ENCODE measurements around the gene NCKAP5.
"Not testable (repeated sequence)": the region's sequence is repeated elsewhere in the genome, so short reads cannot be mapped to it uniquely, and the experiment has no call there.

Gene NCKAP5

DNA sequence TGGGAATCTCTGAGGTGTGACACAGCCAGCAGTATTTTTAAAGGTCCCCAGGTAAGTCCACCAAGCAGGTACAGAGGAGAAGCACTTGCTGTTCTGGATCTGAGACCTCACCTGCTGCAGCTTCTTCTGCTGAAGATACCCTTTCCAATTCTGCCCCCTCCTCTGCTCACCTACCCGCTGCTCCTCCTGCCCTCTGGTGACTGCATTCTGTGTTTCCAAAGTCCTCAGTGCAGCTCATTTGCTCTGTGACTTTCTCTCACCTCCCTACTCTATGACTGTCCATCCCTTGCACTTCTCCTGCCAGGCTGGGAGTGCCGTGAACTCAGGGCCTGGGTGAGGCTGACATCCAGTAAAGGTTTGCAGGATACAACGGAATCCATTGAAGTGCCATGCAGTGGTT is 693.1 kb downstream of the NCKAP5 start:
- DNase-seq (ENCODE audit: low read depth), result no peak

DNA sequence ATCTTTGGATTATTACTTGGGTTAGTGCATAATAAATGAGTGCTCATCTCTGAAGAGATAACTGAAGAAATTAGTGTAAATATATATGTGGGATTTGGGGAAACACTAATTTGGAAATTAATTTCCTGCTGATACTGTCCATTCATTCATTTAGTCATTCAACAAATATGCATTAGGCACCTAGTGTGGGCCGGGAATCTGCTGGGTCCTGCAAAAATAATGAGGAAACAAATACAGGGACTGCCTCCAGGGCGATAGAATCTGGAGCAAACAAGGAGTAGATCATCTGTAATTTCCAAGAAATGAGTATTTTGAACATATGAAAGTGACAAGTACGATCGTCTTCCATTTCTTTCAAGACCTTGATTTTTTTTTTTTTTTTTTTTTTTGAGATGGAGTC is 694.5 kb downstream of the NCKAP5 start:
- DNase-seq (ENCODE audit: low read depth), result no peak

DNA sequence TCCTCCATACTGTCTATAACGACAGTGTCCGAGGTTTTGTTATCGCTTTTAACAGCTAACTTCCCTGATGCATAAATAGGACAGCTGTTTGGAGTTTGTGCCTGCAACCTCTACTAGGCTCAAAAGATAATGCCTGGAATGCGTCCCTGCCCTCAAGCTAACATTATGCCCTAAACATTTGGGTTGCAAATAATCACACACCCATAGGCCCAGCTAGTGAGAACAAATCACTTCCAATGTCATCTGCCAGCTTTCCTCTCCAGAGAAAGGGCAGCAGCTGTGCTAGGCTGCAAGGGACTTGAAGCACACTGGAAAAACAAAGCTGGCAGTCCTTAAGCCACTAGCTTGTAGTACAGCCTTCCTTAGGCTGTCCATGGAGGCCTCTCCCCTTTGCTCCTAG is 696.4 kb downstream of the NCKAP5 start:
- no peak for DNase-seq (ENCODE audit: low read depth)

DNA sequence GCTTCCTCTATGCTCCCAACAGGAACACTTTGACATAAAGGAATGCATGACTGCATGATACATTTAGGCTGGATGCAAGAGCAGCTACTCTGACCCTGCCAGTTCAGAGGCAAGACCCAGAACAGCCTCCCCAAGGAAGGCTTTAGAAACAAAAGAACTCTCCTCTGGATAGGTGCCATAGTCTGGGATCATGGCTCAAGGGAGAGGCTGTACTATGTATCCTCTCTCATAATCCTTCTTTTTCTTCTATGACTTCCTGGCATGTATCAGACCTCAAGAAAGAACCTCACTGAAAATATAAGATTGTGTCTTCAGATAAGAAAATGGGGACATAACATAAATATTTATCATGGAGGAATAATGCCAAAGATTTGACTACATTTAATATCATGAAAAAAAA is 704.3 kb downstream of the NCKAP5 start:
- no peak for DNase-seq (ENCODE audit: low read depth)

DNA sequence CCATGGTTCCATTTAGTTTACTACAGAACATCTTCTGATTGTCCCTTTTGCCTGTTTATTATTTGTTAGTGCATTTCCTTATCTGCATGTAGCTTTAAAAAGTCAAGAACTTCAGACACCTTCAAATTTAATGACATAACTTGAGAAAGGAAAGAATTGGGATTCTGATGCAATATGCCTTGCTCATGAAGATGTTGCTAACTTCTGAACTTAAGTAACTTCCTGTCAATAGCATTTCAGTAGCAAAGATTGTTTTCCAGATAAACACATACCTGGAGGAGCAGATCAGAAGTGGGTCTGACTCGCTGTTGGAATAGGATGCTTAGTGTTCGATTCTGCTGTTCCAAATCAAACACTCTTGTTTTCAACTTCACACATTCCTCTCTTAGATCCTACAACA is 708.0 kb downstream of the NCKAP5 start:
- DNase-seq (ENCODE audit: low read depth), result no peak

DNA sequence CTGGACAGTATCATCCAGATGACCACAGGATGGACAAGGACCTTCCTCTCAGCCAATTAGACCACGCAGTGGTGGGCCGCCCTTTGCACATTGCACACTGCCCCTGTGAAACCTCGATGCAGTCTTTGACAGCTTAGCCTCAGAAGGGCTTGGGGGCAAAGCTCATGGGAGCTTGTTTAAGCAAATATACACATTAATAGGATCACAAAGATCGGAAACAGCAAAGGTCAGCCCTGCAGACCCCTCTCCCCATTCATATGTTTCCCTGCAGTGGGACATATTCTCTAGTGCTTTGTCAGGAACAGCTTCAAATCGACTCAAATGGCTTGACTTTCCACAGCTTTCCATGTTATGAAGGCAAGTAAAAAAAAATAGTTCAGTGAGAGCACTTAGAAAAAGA is 708.7 kb downstream of the NCKAP5 start:
- no peak for DNase-seq (ENCODE audit: low read depth)

DNA sequence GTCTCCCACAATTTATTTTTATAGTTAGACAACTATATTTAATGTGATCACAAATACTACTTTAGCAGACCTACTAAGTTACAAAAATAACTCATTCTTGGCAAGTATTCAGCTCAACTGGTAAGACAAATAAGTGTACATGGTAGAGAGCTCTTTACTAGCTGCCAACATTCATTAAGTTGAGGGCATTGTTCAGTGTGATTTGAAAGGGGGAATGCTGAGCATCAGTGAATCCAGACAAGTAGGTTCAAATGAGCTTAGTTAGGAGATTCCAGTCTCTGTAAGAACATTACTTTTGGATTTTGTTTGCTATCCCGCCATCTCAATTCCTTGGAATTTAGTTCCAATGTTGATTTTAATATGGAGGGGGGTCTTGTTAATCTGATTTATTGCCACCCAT is 710.9 kb downstream of the NCKAP5 start:
- no peak for DNase-seq (ENCODE audit: low read depth)

DNA sequence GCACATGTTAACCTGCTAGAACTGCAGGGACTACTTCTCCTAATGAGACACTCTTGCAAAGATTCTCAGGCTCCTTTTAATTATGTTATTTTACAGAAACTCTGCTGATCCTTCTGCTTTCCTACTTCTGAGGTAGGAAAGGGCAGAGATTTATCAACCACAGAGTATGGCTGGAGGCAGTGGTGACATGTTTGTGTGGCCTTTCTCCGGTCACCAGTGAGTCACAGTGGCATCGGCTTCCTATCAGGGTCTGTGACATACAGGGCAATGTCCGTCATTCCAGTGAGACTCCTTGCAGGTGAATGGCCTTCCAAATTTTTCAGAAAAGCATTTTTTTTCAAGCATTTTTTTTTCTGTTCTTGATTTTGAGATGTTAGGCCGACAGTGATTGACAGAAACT is 717.6 kb downstream of the NCKAP5 start:
- no peak for DNase-seq (ENCODE audit: low read depth)

DNA sequence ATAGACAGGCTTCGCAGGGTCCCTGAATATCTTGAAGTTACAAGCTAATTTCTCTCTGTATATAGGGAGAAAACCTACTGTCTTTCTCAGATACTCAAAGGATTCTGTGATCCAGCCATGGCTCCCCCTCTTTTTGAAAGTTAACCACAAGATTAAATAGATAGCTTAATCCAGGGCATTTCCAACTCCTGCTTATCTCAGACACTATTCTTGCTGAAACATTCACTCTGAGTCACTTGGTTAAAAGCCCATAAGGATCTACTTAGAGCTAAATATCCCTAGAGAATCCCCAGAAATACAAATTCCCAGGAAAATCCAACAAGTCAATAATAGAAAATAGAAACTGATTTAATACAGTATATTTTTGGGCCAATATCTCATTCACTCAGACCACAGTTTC is 719.1 kb downstream of the NCKAP5 start:
- no peak for DNase-seq (ENCODE audit: low read depth)

DNA sequence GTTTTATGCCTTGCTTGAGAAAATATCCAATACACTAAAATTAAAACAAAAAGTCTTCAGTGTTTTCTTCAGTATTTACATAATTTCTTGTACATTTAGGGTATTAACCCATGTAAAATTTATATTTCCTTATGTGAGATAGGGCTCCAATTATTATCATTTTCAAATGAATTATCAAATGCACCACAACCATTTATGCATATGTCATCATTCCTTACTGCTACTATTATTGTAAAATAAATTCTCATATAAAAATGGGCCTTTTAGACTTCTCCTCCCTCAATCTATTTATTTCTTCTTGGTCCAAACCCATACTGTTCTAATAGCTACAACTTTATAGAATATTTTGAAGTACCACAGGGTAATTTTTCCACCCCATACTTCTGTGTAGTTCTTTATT is 722.9 kb downstream of the NCKAP5 start:
- DNase-seq (ENCODE audit: low read depth), result no peak

DNA sequence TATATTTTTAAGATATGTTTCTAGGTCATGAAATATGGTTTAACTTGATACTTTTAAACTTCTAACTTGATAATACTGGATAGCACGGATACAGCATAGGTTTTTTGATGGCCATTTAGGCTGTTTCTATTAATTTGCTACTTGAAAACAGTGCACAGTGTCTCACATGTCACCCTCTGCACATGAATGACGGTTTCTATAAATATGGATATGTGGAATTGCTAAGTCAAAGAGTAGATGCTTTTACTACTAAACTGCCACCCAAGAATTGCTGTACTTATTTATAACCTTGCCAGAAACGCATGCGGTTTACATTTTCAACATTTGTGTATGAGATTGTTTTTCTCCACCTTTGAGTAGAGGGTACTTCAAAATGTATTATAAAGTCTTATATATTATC is 723.7 kb downstream of the NCKAP5 start:
- DNase-seq (ENCODE audit: low read depth), result no peak

DNA sequence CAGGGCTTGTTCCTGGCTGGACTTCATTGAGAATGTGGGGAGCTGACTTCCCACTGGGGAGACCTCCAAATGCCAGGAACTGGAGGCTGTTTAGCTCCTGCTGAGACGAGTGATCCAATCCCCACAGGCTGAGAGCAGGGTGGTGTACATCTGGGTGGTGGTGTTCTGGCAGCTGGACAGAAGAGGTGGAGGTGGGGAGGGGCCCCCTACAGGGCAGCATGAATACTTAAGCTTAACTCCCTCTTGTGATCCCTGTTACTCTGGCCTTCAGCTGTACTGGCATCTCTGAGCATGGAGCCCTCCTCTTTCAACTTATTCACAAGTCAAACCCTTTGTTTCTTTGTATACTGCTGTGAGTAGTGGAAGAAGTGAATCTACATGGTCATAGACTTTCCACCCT is 730.5 kb downstream of the NCKAP5 start:
- no peak for DNase-seq (ENCODE audit: low read depth)

DNA sequence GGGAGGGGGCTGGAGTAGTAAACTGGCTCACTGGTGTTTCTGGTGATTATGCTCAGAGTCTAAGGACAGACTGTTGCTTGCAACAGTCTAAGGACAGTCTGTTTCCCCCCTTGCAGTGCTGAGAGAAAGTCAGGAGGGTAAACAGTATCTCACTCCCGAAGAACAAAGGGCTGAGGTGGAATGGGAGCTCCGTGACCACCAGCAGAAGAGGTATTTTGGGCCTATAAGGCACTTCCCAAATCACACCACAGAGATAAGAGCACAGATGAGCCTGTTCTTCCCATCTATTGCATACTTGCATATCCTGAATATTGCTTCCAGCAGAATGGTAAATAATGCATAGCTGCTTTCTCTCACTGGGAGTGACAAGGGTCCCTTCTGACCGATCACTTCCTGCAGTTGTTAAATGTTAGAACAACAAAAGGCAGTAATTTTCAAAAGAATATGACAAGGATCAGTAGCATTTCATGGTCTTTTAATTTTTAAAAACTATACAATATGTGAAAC is 737.9 kb downstream of the NCKAP5 start:
- DNase-seq (ENCODE audit: low read depth), result no peak

DNA sequence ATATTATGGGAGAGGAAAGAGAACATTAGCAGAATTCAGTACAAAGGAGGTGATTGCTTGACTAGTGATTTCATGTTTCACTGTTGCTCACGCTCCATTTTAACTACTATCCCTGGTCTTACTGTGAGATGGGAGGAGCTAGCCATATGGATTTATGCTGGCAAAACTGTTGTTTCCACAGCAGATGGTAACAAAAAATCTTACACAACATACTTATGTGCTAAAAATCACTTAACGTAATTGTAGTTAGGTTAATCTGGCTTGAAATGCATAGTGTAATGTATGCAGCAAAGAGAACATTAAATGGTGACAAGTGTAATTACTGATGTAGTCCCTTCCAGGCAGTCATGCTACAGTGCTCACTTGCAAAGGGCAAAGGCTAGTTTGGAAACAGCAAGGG is 742.7 kb downstream of the NCKAP5 start:
- no peak for DNase-seq (ENCODE audit: low read depth)

DNA sequence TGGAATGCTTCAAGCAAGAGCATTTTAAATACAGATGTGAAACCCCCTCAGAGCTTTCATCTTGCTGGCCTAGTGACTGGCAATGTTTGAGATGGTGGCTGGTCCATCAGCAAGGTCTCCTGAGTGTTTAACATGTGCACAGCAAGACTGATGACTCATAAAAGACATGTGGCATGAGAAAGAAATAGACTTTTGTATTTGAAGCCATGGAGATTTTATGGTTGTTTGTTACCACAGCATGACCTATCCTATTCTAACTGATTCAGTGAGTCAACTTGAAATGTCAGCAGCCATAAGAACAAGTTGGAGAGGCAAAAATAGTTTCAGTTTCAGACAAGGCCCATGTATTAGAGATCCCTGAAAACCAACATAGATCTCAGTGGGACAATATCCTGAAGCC is 743.5 kb downstream of the NCKAP5 start:
- DNase-seq (ENCODE audit: low read depth), result no peak

DNA sequence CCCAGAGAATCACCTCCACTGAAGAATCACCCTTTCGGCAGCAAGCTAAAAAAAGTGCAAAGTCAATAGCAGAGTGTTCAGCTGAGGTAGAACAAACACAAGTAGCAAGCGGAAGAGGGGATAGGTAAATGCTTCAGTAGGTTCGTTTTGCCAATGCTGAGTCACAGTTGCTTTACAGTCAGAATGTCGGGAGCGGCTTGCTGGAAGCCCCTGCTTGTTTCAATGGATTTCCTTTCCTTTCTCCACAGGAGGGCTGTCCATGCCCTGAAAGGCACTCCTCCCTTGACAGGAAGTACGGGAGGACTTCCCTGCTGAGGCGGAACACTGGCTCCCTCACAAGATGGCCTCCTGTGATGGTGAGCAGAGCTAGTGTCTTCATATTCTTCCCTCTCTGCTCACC is 752.0 kb downstream of the NCKAP5 start:
- no peak for DNase-seq (ENCODE audit: low read depth)

DNA sequence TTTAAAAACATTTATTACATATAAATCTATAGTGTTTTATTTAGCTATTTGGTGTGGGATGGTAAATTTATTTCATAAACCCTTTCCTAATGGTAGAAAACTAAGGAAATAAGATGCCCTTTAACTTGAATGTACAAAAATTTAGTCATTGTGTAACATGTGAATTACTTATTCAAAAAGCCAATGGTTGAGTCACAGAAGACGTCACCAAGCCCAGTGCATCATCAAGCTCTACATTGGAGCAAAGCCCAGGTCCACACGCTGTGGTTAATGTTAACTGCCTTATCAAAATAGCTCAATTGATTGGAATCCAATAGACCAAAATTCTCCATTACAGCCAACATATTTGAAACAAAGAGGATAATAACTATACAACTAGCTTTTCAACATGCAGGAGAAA is 752.7 kb downstream of the NCKAP5 start:
- DNase-seq (ENCODE audit: low read depth), result no peak

DNA sequence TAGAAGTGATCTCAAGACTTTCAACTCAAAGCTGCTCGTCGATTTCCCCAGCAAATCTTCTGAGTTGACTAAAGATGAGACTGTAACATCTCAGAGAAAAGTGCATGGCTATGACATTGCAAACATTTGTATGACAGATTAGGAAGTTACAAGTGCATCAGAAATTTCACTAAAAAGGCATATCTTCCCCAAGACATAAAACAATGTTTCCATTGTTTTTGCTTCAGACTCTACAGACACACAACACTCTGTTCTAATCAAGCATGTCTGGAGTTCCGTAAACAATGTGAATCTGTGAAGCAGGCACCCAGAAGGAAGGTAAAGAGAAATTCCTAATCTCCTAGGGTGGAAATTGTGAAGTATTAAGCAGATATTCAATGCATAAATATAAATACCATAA is 753.6 kb downstream of the NCKAP5 start:
- DNase-seq (ENCODE audit: low read depth), result no peak

DNA sequence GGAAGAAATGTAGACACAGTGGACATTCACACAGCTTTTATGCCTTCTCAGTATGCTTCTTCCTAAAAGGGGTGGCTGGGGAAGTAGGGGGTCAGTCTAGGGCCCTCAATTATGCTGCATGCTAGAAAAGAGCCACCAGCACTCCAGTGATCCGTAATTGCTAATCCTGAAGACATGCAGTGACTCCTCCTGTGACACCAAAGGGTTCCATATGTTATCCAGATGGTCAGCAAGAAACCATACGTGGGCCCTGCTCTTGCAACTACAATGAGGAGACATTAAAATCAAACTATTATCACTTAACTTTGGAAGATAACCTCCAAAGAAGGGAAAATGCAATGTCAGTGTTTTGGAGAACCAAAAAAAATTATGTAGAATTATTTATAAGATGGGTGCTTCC is 754.8 kb downstream of the NCKAP5 start:
- no peak for DNase-seq (ENCODE audit: low read depth)

DNA sequence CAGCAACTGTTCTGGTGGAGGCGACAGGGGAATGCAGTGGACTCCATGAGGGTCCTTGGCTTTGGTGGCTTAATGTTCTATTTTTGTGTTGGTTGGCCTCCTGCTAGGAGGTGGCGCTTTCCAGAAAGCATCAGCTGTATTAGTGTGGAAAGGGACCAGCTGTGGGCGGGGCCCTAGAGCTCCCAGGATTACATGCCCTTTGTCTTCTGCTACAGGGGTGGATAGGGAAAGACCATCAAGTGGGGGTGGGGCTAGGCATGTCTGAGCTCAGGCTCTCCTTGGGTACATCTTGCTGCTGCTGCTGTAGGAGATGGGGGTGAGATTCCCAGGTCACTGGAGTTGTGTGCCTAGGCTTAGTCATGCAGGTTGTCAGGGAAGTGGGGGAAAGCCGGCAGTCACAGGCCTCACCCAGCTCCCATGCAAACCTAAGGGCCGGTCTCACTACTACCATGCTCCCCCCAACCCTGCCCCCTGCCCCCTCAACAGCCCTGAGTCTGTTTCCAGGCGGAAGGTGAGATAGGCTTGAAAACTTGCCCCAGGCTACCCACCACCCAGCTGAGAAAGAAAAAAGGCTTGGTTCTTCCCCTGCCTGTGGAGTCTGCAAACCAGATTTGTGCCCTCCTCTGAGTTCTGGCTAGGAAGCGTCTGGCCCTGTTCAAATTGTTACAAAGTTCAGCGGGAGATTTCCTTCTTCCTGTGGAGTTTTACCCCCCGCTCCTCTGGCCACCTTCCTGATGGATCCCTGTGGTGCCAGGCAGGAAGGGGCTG is 756.9 kb downstream of the NCKAP5 start:
- DNase-seq (ENCODE audit: low read depth), result no peak

DNA sequence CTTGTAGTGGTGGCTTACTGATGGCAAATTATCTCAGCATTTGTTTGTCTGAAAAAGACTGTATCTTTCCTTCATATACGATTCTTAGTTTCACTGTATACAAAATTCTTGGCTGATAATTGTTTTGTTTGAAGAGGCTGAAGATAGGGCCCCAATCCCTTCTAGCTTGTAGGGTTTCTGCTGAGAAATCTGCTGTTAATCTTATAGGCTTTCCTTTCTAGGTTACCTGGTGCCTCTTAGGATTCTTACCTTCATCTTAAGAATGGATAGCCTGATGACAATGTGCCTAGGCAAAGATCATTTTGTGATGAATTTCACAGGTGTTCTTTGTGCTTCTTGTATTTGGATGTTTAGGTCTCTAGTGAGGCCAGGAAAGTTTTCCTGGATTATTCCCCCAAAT is 758.3 kb downstream of the NCKAP5 start:
- not testable (repeated sequence) for DNase-seq (ENCODE audit: low read depth)

DNA sequence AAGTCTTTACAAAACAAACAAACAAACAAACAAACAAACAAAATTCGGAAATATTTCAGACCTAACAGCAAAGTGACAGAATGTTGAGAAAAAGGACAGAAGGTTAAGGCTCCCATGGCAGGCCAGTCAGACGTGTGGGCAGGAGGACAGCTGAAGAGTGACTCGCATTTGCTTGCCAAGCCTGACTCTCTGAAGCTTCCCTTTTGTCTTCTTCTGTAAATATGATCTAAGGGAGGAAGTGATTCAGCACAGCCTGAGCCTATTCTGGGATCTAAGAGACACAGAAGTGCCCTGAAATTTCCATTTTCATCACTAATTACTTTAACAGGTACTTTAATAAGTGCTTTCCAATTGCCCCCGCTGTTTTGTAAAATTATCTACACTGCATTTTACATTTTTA is 764.2 kb downstream of the NCKAP5 start:
- DNase-seq (ENCODE audit: low read depth), result no peak

DNA sequence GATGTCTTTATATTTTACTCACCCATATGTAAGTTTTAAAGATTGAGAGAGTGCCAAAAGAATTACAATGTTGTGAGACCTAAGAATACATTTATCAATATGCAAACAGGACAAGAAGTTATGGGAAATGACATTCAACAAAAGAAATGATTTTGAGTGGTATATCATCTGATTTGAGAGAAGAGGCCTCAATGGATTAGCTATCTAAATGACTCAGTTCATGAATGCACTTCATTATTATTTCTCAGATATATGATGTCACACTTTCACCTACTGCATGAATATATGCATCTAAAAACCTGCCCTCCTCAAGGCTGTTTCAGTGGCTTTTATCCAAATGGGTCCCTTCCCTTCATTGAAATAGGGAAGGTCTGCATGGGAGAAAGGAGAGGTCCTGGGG is 769.9 kb downstream of the NCKAP5 start:
- DNase-seq (ENCODE audit: low read depth), result no peak

DNA sequence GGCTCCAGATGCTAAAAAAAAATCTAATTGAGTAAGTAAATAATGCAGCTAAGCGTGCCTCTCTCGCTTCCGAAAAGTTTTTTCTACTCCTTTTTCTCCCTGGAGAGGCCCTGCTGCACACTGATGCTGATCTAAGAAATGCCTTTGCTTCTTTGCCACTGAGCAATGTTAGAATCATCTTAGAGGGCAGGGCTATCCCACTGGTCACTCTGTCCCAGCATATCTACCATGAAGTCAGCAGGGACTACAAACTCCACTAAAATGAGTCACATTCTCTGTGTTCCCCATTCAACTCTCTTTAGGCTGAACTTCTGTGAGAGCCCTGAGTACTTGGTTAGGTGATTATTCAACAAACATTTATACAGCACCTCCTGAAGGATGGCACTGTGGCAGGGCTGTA is 770.7 kb downstream of the NCKAP5 start:
- DNase-seq (ENCODE audit: low read depth), result no peak

Data from activated T-helper 1 cell treated with Interleukin-2 at 50 U/mL for 16 hours (primary cell).